Parathyroid adenoma (tissue), 2 donors: Measurements from ENCODE around the gene IFI27L1.

Experiments
- H2AFZ ChIP-seq: fragments of 300-600 bp; sonication (generic); one replicate; pipeline ENCODE4 v1.7.0; 2017; ENCODE audit warnings: antibody characterized with exemption, mild to moderate bottlenecking
- H3K27ac ChIP-seq: fragments of 300-600 bp; sonication (generic); one replicate; pipeline ENCODE4 v1.7.0; 2017
- H3K27me3 ChIP-seq: fragments of 300-600 bp; sonication (generic); one replicate; pipeline ENCODE4 v1.7.0; 2017; ENCODE audit warnings: low read length; ENCODE audit not compliant: control insufficient read depth, insufficient read depth
- H3K36me3 ChIP-seq: fragments of 300-600 bp; sonication (generic); one replicate; pipeline ENCODE4 v1.7.0; 2017; ENCODE audit warnings: low read length; ENCODE audit not compliant: control insufficient read depth, insufficient read depth
- H3K4me1 ChIP-seq: fragments of 300-600 bp; sonication (generic); one replicate; pipeline ENCODE4 v1.7.0; 2017; ENCODE audit warnings: control low read depth
- H3K4me2 ChIP-seq: fragments of 300-600 bp; sonication (generic); one replicate; pipeline ENCODE4 v1.7.0; 2017; ENCODE audit warnings: low read length
- H3K4me3 ChIP-seq: fragments of 300-600 bp; sonication (generic); one replicate; pipeline ENCODE4 v1.7.0; 2017; ENCODE audit warnings: low read depth, low read length
- H3K79me2 ChIP-seq: fragments of 300-600 bp; sonication (generic); one replicate; pipeline ENCODE4 v1.7.0; 2017; ENCODE audit warnings: control low read depth
- H3K9ac ChIP-seq: fragments of 300-600 bp; sonication (generic); one replicate; pipeline ENCODE4 v1.7.0; 2017; ENCODE audit warnings: mild to moderate bottlenecking
- H3K9me3 ChIP-seq: fragments of 300-600 bp; sonication (generic); one replicate; pipeline ENCODE4 v1.7.0; 2017; ENCODE audit warnings: low read length; ENCODE audit not compliant: control insufficient read depth
- CTCF ChIP-seq: fragments of 300-600 bp; sonication (generic); IDR thresholded peaks from one replicate; pipeline ENCODE4 v1.7.0; 2017; ENCODE audit warnings: antibody characterized with exemption, mild to moderate bottlenecking
- donor health status: primary hyperparathyroidism.

The IFI27L1 gene

GRCh38 chr14:94127330-94127729 is 46.2 kb downstream of the IFI27L1 start:
- Histone ChIP-seq H3K4me2 (no peak overlapping the region), H3K4me1 (no peaks in the 10 kb centered on the region), H3K9ac (no peak overlapping the region), H3K9me3 (no peaks in the 10 kb centered on the region), H3K79me2 (no peaks in the 10 kb centered on the region), H3K27me3 (no peaks in the 10 kb centered on the region), H3K4me3 (no peak overlapping the region), H3K27ac (no peak overlapping the region), H2AFZ (no peak overlapping the region), H3K36me3 (no peaks in the 10 kb centered on the region)
- TF ChIP-seq CTCF = no peak

- H3K9me3 ChIP-seq = no peaks in the 10 kb centered on the region
- no peak overlapping the region for H3K9ac ChIP-seq
- no peaks in the 10 kb centered on the region for H3K27me3 ChIP-seq
- H3K36me3 ChIP-seq = no peaks in the 10 kb centered on the region
- H2AFZ ChIP-seq = peak overlapping the region; percentile 93
- TF ChIP-seq CTCF = no peak
- no peaks in the 10 kb centered on the region for H3K4me1 ChIP-seq
- H3K27ac ChIP-seq = peak overlapping the region; percentile 84
- H3K4me2 ChIP-seq = no peak overlapping the region
- no peaks in the 10 kb centered on the region for H3K79me2 ChIP-seq
- H3K4me3 ChIP-seq = no peak overlapping the region
These were observed 47.2 kb downstream of the IFI27L1 start for GRCh38 chr14:94128216-94128839.

- TF ChIP-seq CTCF = peak; percentile 24
- H3K36me3 ChIP-seq = no peaks in the 10 kb centered on the region
- H3K27ac ChIP-seq = peak within 1 kb of the TSS; percentile 84
- no peaks in the 10 kb centered on the region for H3K27me3 ChIP-seq
- no peaks in the 10 kb centered on the region for H3K9me3 ChIP-seq
- H2AFZ ChIP-seq = peak within 1 kb of the TSS; percentile 93
- no peaks in the 10 kb centered on the region for H3K79me2 ChIP-seq
- H3K4me3 ChIP-seq = peak within 1 kb of the TSS; percentile 63
- H3K4me2 ChIP-seq = peak within 1 kb of the TSS; percentile 78
- H3K4me1 ChIP-seq = no peaks in the 10 kb centered on the region
- peak within 1 kb of the TSS; percentile 11 for H3K9ac ChIP-seq
These were observed 48.1 kb downstream of the IFI27L1 start, which contains the start of gene IFI27L2 for GRCh38 chr14:94129111-94129757. IFI27L2 (minus strand) TSS chr14:94129604; CDS start chr14:94129564, 40 bp downstream.

GRCh38 chr14:94129758-94130414 is 48.8 kb downstream of the IFI27L1 start:
- TF ChIP-seq CTCF = no peak
- H3K4me2 ChIP-seq = peak overlapping the region; percentile 78
- no peaks in the 10 kb centered on the region for H3K36me3 ChIP-seq
- H3K27ac ChIP-seq = peak overlapping the region; percentile 84
- no peaks in the 10 kb centered on the region for H3K79me2 ChIP-seq
- H3K4me1 ChIP-seq = no peaks in the 10 kb centered on the region
- H3K4me3 ChIP-seq = peak overlapping the region; percentile 63
- H2AFZ ChIP-seq = peak overlapping the region; percentile 93
- no peaks in the 10 kb centered on the region for H3K27me3 ChIP-seq
- H3K9ac ChIP-seq = no peak overlapping the region
- no peaks in the 10 kb centered on the region for H3K9me3 ChIP-seq
